C4-2B (cell line): ENCODE measurements around the gene MCRIP1.

Experiments used
- CTCF ChIP-seq: fragments of 450-650 bp; conservative IDR thresholded peaks from 2 replicates; pipeline ENCODE4 v1.5.1; 2017; ENCODE audit warnings: mild to moderate bottlenecking
- ZFX ChIP-seq: fragments of 450-650 bp; IDR thresholded peaks from 2 replicates; pipeline ENCODE4 v1.6.1; 2017

- TF ChIP-seq CTCF, result no peak
- TF ChIP-seq ZFX, result no peak
Observed at GRCh38 chr17:81803728-81804558, 29.1 kb downstream of the MCRIP1 start, which contains the start of gene GCGR.
